Upper lobe of left lung (tissue), 4 donors: ENCODE data around the gene L3MBTL1.

Experiments used
- POLR2A ChIP-seq, 4 donors: fragments of 450-650 bp; IDR thresholded peaks; one replicate each; pipeline ENCODE4 v1.5.1; 2016 to 2017; ENCODE audit warnings: antibody characterized with exemption in 4 of 4, mild to moderate bottlenecking in 2 of 4
- POLR2AphosphoS5 ChIP-seq, 2 donors: sonication (generic); formaldehyde crosslinking; IDR thresholded peaks; one replicate each; pipeline ENCODE4 v1.5.1; 2017; ENCODE audit warnings: antibody characterized with exemption in 2 of 2
- TF ChIP-seq, protein P1 (sequence below), 6 experiments: fragments of 450-650 bp in 4 of 6; fragments of 200-600 bp in 2 of 6; sonication (generic) in 2 of 6; IDR thresholded peaks; one replicate each; pipeline ENCODE4 v1.5.1; 2016 to 2019; ENCODE audit warnings: antibody characterized with exemption in 6 of 6

GRCh38 chr20:43511879-43512278 is 4.4 kb downstream of the L3MBTL1 start:
- TF ChIP-seq, protein P1, sequence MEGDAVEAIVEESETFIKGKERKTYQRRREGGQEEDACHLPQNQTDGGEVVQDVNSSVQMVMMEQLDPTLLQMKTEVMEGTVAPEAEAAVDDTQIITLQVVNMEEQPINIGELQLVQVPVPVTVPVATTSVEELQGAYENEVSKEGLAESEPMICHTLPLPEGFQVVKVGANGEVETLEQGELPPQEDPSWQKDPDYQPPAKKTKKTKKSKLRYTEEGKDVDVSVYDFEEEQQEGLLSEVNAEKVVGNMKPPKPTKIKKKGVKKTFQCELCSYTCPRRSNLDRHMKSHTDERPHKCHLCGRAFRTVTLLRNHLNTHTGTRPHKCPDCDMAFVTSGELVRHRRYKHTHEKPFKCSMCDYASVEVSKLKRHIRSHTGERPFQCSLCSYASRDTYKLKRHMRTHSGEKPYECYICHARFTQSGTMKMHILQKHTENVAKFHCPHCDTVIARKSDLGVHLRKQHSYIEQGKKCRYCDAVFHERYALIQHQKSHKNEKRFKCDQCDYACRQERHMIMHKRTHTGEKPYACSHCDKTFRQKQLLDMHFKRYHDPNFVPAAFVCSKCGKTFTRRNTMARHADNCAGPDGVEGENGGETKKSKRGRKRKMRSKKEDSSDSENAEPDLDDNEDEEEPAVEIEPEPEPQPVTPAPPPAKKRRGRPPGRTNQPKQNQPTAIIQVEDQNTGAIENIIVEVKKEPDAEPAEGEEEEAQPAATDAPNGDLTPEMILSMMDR (IDR thresholded peaks at IDR 0.05), result no peak
- TF ChIP-seq POLR2A (IDR thresholded peaks at IDR 0.05), result no peak
- no peak for TF ChIP-seq POLR2AphosphoS5 (IDR thresholded peaks at IDR 0.05)
